ENCODE data around the gene CLIC5. TPM values are rescaled to one million over a fixed set of nuclear protein-coding genes. Genes with fewer than 3 reads are reported as not detected.

Gene CLIC5
- total RNA-seq, 2 experiments from 2014 or later: 0.03 to 0.08 TPM

GRCh38 chr6:45844986-45845385 is 170.7 kb downstream of the CLIC5 start:
- POLR2A ChIA-PET: interaction anchor here (0.7 kb wide), 1 partner anchor 1293 kb away, joined by 5 read pairs; no protein-coding TSS in a partner anchor
- H3K9me3 ChIP-seq (ENCODE audit: low read length): no peaks in the 10 kb centered on the region
- H2AFZ ChIP-seq (ENCODE audit: low read length): no peak overlapping the region
- H3K4me3 ChIP-seq (ENCODE audit: low read depth, low read length, poor library complexity, severe bottlenecking): no peak overlapping the region
- H3K4me2 ChIP-seq (ENCODE audit: low read length): no peak overlapping the region
- no peak for DNase-seq (ENCODE audit: low spot score)
- no peaks in the 10 kb centered on the region for H3K36me3 ChIP-seq (ENCODE audit: insufficient read depth, low read length)
- TF ChIP-seq EZH2phosphoT487 (IDR thresholded peaks at IDR 0.05; ENCODE audit: borderline replicate concordance, low read depth, low read length) (no peak), CTCF (conservative IDR thresholded peaks at IDR 0.05; ENCODE audit: low read length) (no peak)
- no peak overlapping the region for H3K27ac ChIP-seq (ENCODE audit: low read depth, low read length, poor library complexity, severe bottlenecking)
- H3K79me2 ChIP-seq (ENCODE audit: insufficient read depth, low read depth, low read length): no peaks in the 10 kb centered on the region
- no TSS peak for BruUV-seq (replicated peaks)
- intact Hi-C loops (cut with micrococcal nuclease; ENCODE audit: unreplicated experiment): no loop called here
- CTCF ChIA-PET (ENCODE audit: unreplicated experiment): no interaction called here
- H3K4me1 ChIP-seq (ENCODE audit: insufficient read depth, low read length, poor library complexity, severe bottlenecking): no peaks in the 10 kb centered on the region
- H4K20me1 ChIP-seq (ENCODE audit: insufficient read depth, low read length): no peaks in the 10 kb centered on the region
- H3K9me2 ChIP-seq (ENCODE audit: insufficient read depth, low read length): no peaks in the 10 kb centered on the region

GRCh38 chr6:45843848-45844521 is 171.7 kb downstream of the CLIC5 start:
- H3K79me2 ChIP-seq (ENCODE audit: insufficient read depth, low read depth, low read length): no peaks in the 10 kb centered on the region
- H3K9me2 ChIP-seq (ENCODE audit: insufficient read depth, low read length): no peaks in the 10 kb centered on the region
- H3K36me3 ChIP-seq (ENCODE audit: insufficient read depth, low read length): no peaks in the 10 kb centered on the region
- intact Hi-C loops (cut with micrococcal nuclease; ENCODE audit: unreplicated experiment): no loop called here
- H3K4me3 ChIP-seq (ENCODE audit: low read depth, low read length, poor library complexity, severe bottlenecking): no peak overlapping the region
- no peak for TF ChIP-seq EZH2phosphoT487 (IDR thresholded peaks at IDR 0.05; ENCODE audit: borderline replicate concordance, low read depth, low read length)
- TF ChIP-seq CTCF (conservative IDR thresholded peaks at IDR 0.05; ENCODE audit: low read length): no peak
- H2AFZ ChIP-seq (ENCODE audit: low read length): no peak overlapping the region
- no peaks in the 10 kb centered on the region for H3K4me1 ChIP-seq (ENCODE audit: insufficient read depth, low read length, poor library complexity, severe bottlenecking)
- H3K4me2 ChIP-seq (ENCODE audit: low read length): no peak overlapping the region
- no peak for DNase-seq (ENCODE audit: low spot score)
- ChIA-PET POLR2A (interaction anchor here (0.7 kb wide), 1 partner anchor 1292 kb away, joined by 5 read pairs; no protein-coding TSS in a partner anchor), CTCF (ENCODE audit: unreplicated experiment) (no interaction called here)
- no peaks in the 10 kb centered on the region for H4K20me1 ChIP-seq (ENCODE audit: insufficient read depth, low read length)
- no peak overlapping the region for H3K27ac ChIP-seq (ENCODE audit: low read depth, low read length, poor library complexity, severe bottlenecking)
- BruUV-seq (replicated peaks): no TSS peak
- H3K9me3 ChIP-seq (ENCODE audit: low read length): no peaks in the 10 kb centered on the region

- Histone ChIP-seq H3K4me3 (ENCODE audit: low read depth, low read length, poor library complexity, severe bottlenecking) (no peak overlapping the region), H3K27ac (ENCODE audit: low read depth, low read length, poor library complexity, severe bottlenecking) (no peak overlapping the region), H3K79me2 (ENCODE audit: insufficient read depth, low read depth, low read length) (no peaks in the 10 kb centered on the region), H4K20me1 (ENCODE audit: insufficient read depth, low read length) (no peaks in the 10 kb centered on the region), H3K4me2 (ENCODE audit: low read length) (no peak overlapping the region), H3K9me3 (ENCODE audit: low read length) (no peaks in the 10 kb centered on the region), H3K9me2 (ENCODE audit: insufficient read depth, low read length) (no peaks in the 10 kb centered on the region), H3K4me1 (ENCODE audit: insufficient read depth, low read length, poor library complexity, severe bottlenecking) (no peaks in the 10 kb centered on the region), H2AFZ (ENCODE audit: low read length) (no peak overlapping the region), H3K36me3 (ENCODE audit: insufficient read depth, low read length) (no peaks in the 10 kb centered on the region)
- no peak for DNase-seq (ENCODE audit: low spot score)
- no peak for TF ChIP-seq CTCF (conservative IDR thresholded peaks at IDR 0.05; ENCODE audit: low read length)
- TF ChIP-seq EZH2phosphoT487 (IDR thresholded peaks at IDR 0.05; ENCODE audit: borderline replicate concordance, low read depth, low read length): no peak
- intact Hi-C loops (cut with micrococcal nuclease; ENCODE audit: unreplicated experiment): no loop called here
- ChIA-PET CTCF (ENCODE audit: unreplicated experiment) (no interaction called here), POLR2A (no interaction called here)
- BruUV-seq (replicated peaks): no TSS peak
These were observed 174.6 kb downstream of the CLIC5 start for GRCh38 chr6:45841062-45841461.
